H9 (cell line): ENCODE measurements around the gene LAMB1. TPM values are rescaled to one million over a fixed set of nuclear protein-coding genes. Genes with fewer than 3 reads are reported as not detected.

Experiments
- DNase-seq: peaks from one replicate; pipeline ENCODE4 v3.0.0-alpha.2; 2017
- H2AFZ ChIP-seq: one replicate; pipeline ENCODE4 v1.6.1; 2013; ENCODE audit warnings: mild to moderate bottlenecking, low read length, control low read depth, moderate library complexity
- H2AK5ac ChIP-seq: 2 replicates; pipeline ENCODE4 v1.6.1; 2013; ENCODE audit warnings: low read length, control low read depth, mixed read lengths; ENCODE audit not compliant: insufficient read length
- H2BK120ac ChIP-seq: one replicate; pipeline ENCODE4 v1.6.1; 2013; ENCODE audit warnings: low read depth, mild to moderate bottlenecking, low read length, control low read depth, inconsistent platforms; ENCODE audit not compliant: poor library complexity, severe bottlenecking
- H2BK12ac ChIP-seq: 2 replicates; pipeline ENCODE4 v1.6.1; 2013; ENCODE audit warnings: low read length, control low read depth, mixed read lengths, low read depth; ENCODE audit not compliant: insufficient read length
- H2BK15ac ChIP-seq: 2 replicates; pipeline ENCODE4 v1.6.1; 2013; ENCODE audit warnings: low read depth, low read length, control low read depth
- H2BK20ac ChIP-seq: one replicate; pipeline ENCODE4 v1.6.1; 2013; ENCODE audit warnings: low read depth, mild to moderate bottlenecking, low read length, control low read depth, inconsistent platforms; ENCODE audit not compliant: poor library complexity, severe bottlenecking
- H2BK5ac ChIP-seq: 2 replicates; pipeline ENCODE4 v1.6.1; 2013; ENCODE audit warnings: low read length, control low read depth, mixed read lengths; ENCODE audit not compliant: insufficient read length
- H3K14ac ChIP-seq: 2 replicates; pipeline ENCODE4 v1.6.1; 2013; ENCODE audit warnings: low read length, control low read depth; ENCODE audit not compliant: insufficient read depth
- H3K18ac ChIP-seq: 2 replicates; pipeline ENCODE4 v1.6.1; 2013; ENCODE audit warnings: low read depth, mild to moderate bottlenecking, mixed read lengths, low read length, control low read depth; ENCODE audit not compliant: insufficient read length
- H3K23ac ChIP-seq: 2 replicates; pipeline ENCODE4 v1.6.1; 2013; ENCODE audit warnings: low read length, control low read depth, mixed read lengths, low read depth; ENCODE audit not compliant: insufficient read length
- H3K23me2 ChIP-seq: 2 replicates; pipeline ENCODE4 v1.6.1; 2013; ENCODE audit warnings: low read depth, mild to moderate bottlenecking, mixed read lengths, low read length, control low read depth; ENCODE audit not compliant: insufficient read length, poor library complexity, severe bottlenecking
- H3K27ac ChIP-seq: 2 replicates; pipeline ENCODE4 v1.5.1; 2013; ENCODE audit warnings: low read length, control low read depth, mixed read lengths, low read depth; ENCODE audit not compliant: insufficient read length
- H3K27me3 ChIP-seq: 2 replicates; pipeline ENCODE4 v1.6.1; 2013; ENCODE audit warnings: low read length, control low read depth, inconsistent platforms; ENCODE audit not compliant: insufficient read depth
- H3K4ac ChIP-seq: 2 replicates; pipeline ENCODE4 v1.6.1; 2013; ENCODE audit warnings: low read depth, mild to moderate bottlenecking, control low read depth, inconsistent platforms, low read length, moderate library complexity
- H3K4me1 ChIP-seq: 2 replicates; pipeline ENCODE4 v1.6.1; 2013; ENCODE audit warnings: low read length, control low read depth, inconsistent platforms; ENCODE audit not compliant: insufficient read depth
- H3K4me2 ChIP-seq: 2 replicates; pipeline ENCODE4 v1.6.1; 2013; ENCODE audit warnings: low read length, control low read depth, mixed read lengths; ENCODE audit not compliant: insufficient read length, insufficient read depth
- H3K56ac ChIP-seq: 2 replicates; pipeline ENCODE4 v1.6.1; 2013; ENCODE audit warnings: low read depth, mild to moderate bottlenecking, mixed read lengths, low read length, control low read depth; ENCODE audit not compliant: insufficient read length
- H3K79me1 ChIP-seq: 2 replicates; pipeline ENCODE4 v1.6.1; 2013; ENCODE audit warnings: low read depth, mild to moderate bottlenecking, moderate library complexity, low read length, control low read depth, inconsistent platforms; ENCODE audit not compliant: insufficient read depth, poor library complexity, severe bottlenecking
- H3K79me2 ChIP-seq: 2 replicates; pipeline ENCODE4 v1.6.1; 2013; ENCODE audit warnings: low read length, control low read depth, inconsistent platforms; ENCODE audit not compliant: insufficient read depth
- H3K9ac ChIP-seq: 2 replicates; pipeline ENCODE4 v1.6.1; 2013; ENCODE audit warnings: low read length, control low read depth, mixed read lengths; ENCODE audit not compliant: insufficient read length; ENCODE audit errors: extremely low read depth
- H3K9me3 ChIP-seq: one replicate; pipeline ENCODE4 v1.6.1; 2013; ENCODE audit warnings: low read depth, low read length, inconsistent platforms; ENCODE audit not compliant: control insufficient read depth
- H3T11ph ChIP-seq: one replicate; pipeline ENCODE4 v1.6.1; 2013; ENCODE audit warnings: mild to moderate bottlenecking, low read length, control low read depth, inconsistent platforms
- H4K20me1 ChIP-seq: one replicate; pipeline ENCODE4 v1.6.1; 2013; ENCODE audit not compliant: control insufficient read depth, insufficient read length, insufficient read depth
- H4K5ac ChIP-seq: 2 replicates; pipeline ENCODE4 v1.6.1; 2013; ENCODE audit warnings: low read depth, mild to moderate bottlenecking, mixed read lengths, low read length, control low read depth; ENCODE audit not compliant: insufficient read length
- H4K8ac ChIP-seq: replicated peaks from 2 replicates; pipeline ENCODE4 v1.6.1; 2013; ENCODE audit warnings: low read length, control low read depth, mixed read lengths, low read depth; ENCODE audit not compliant: insufficient read length
- H4K91ac ChIP-seq: 2 replicates; pipeline ENCODE4 v1.6.1; 2013; ENCODE audit warnings: low read depth, mild to moderate bottlenecking, moderate library complexity, mixed read lengths, low read length, control low read depth; ENCODE audit not compliant: insufficient read length
- H3K27ac Mint-ChIP-seq, 3 experiments: 2 replicates in 2 of 3; 3 replicates in 1 of 3; pipeline ENCODE4 v1.8.0; 2020 to 2021; ENCODE audit warnings: mixed read lengths in 3 of 3, mild to moderate bottlenecking in 1 of 3, moderate library complexity in 1 of 3
- H3K27me3 Mint-ChIP-seq: 2 replicates; pipeline ENCODE4 v1.8.0; 2021; ENCODE audit warnings: low read depth, mild to moderate bottlenecking, moderate library complexity, mixed read lengths
- H3K36me3 Mint-ChIP-seq, 3 experiments: 2 replicates in 2 of 3; 3 replicates in 1 of 3; pipeline ENCODE4 v1.8.0; 2020 to 2021; ENCODE audit warnings: low read depth in 3 of 3, mixed read lengths in 3 of 3; ENCODE audit not compliant: insufficient read depth in 1 of 3
- H3K4me1 Mint-ChIP-seq, 2 experiments: 2 replicates each; pipeline ENCODE4 v1.8.0; 2020; ENCODE audit warnings: mixed read lengths in 2 of 2
- H3K4me3 Mint-ChIP-seq, 2 experiments: 2 replicates in 1 of 2; 3 replicates in 1 of 2; pipeline ENCODE4 v1.8.0; 2020 to 2021; ENCODE audit warnings: mild to moderate bottlenecking in 2 of 2, mixed read lengths in 2 of 2, moderate library complexity in 1 of 2
- H3K9me3 Mint-ChIP-seq, 2 experiments: 2 replicates in 1 of 2; 3 replicates in 1 of 2; pipeline ENCODE4 v1.8.0; 2020; ENCODE audit warnings: mild to moderate bottlenecking in 2 of 2, mixed read lengths in 2 of 2, moderate library complexity in 1 of 2
- CTCF ChIP-seq: fragments of 200-600 bp; sonication (generic); conservative IDR thresholded peaks from 3 replicates; pipeline ENCODE4 v1.8.0; 2021; ENCODE audit warnings: antibody characterized with exemption, mild to moderate bottlenecking
- WGBS: extraction: QIAGEN DNeasy Blood & Tissue Kit; methylation state at CpG from one replicate; pipeline ENCODE4 v1.1.7; 2013; ENCODE audit warnings: missing lambda C conversion rate, low lambda C conversion rate, mixed read lengths; ENCODE audit not compliant: insufficient read length; ENCODE audit errors: extremely low coverage; 5-methylcytosine and 5-hydroxymethylcytosine counted together
- total RNA-seq: library from RNA; stranded (reverse); gene quantifications from 2 replicates; pipeline ENCODE4 v1.2.1, GENCODE V29; 2021

LAMB1 gene
- total RNA-seq, 1 experiment from 2014 or later, result 75.8 TPM

GRCh38 chr7:107955394-107955793 lies 47.6 kb downstream of the LAMB1 start:
- no peak for TF ChIP-seq CTCF
- peaks cover 31 to 79% (median 66%) of the 10 kb centered on the region in 3 experiments for H3K36me3 Mint-ChIP-seq

More at GRCh38 chr7:107955394-107955793, 47.6 kb downstream of the LAMB1 start:
- Histone ChIP-seq H3K79me2 (no peaks in the 10 kb centered on the region), H3K23me2 (no peaks in the 10 kb centered on the region), H4K5ac (no peak overlapping the region), H2AK5ac (no peak overlapping the region), H3K56ac (no peak overlapping the region), H4K20me1 (no peaks in the 10 kb centered on the region), H3T11ph (no peak overlapping the region), H2BK15ac (no peak overlapping the region), H3K4me1 (peaks cover 30% of the 10 kb centered on the region), H3K27me3 (no peaks in the 10 kb centered on the region; the same call in 1 of the 2 replicates), H3K9ac (no peak overlapping the region), H3K79me1 (no peaks in the 10 kb centered on the region), H2BK5ac (no peak overlapping the region), H3K14ac (no peak overlapping the region), H4K91ac (no peak overlapping the region), H4K8ac (no peak overlapping the region), H3K4ac (no peak overlapping the region), H2AFZ (no peak overlapping the region), H2BK120ac (no peak overlapping the region), H3K9me3 (no peaks in the 10 kb centered on the region), H2BK12ac (no peak overlapping the region), H3K18ac (no peak overlapping the region), H3K4me2 (no peak overlapping the region), H3K27ac (no peak overlapping the region), H2BK20ac (no peak overlapping the region), H3K23ac (no peak overlapping the region)
- no CpG with 5 or more reads among the region's 5 CpGs for WGBS
- H3K27me3 Mint-ChIP-seq, result no peaks in the 10 kb centered on the region
- H3K4me1 Mint-ChIP-seq, result peaks cover 50 to 59% of the 10 kb centered on the region in 2 experiments
- no peak for DNase-seq
- H3K4me3 Mint-ChIP-seq, result no peak overlapping the region
- no peaks in the 10 kb centered on the region for H3K9me3 Mint-ChIP-seq
- peak overlapping the region in 1 of 3 experiments; percentile 60; a peak in 1 of 7 replicates for H3K27ac Mint-ChIP-seq
